PFSK-1 (cell line): ENCODE data around the gene RNF149.

Source experiments
- FOXP2 ChIP-seq: optimal IDR thresholded peaks from 2 replicates; pipeline ENCODE3; 2011; ENCODE audit warnings: borderline replicate concordance, control low read depth, inconsistent platforms; ENCODE audit not compliant: insufficient read depth; ENCODE audit errors: extremely low read length, extremely low read depth
- POLR2AphosphoS5 ChIP-seq: IDR thresholded peaks from 2 replicates; pipeline ENCODE4 v1.6.1; 2012; ENCODE audit warnings: low read depth, mild to moderate bottlenecking, control low read depth, low read length, moderate library complexity
- REST ChIP-seq, 2 experiments: IDR thresholded peaks; 2 replicates each; pipeline versions ENCODE4 v1.6.1 to v1.8.0; 2011 to 2012; ENCODE audit warnings: low read depth in 2 of 2, low read length in 2 of 2, control low read depth in 1 of 2, inconsistent platforms in 1 of 2, mild to moderate bottlenecking in 1 of 2, moderate library complexity in 1 of 2; ENCODE audit not compliant: insufficient read depth in 1 of 2
- SIN3A ChIP-seq: IDR thresholded peaks from 2 replicates; pipeline ENCODE4 v1.6.1; 2012; ENCODE audit warnings: mild to moderate bottlenecking, low read length, moderate library complexity, borderline replicate concordance; ENCODE audit not compliant: insufficient read depth
- TAF1 ChIP-seq: IDR thresholded peaks from 2 replicates; pipeline ENCODE4 v1.6.1; 2012; ENCODE audit warnings: low read length, control low read depth, borderline replicate concordance; ENCODE audit not compliant: insufficient read depth

The RNF149 gene

DNA sequence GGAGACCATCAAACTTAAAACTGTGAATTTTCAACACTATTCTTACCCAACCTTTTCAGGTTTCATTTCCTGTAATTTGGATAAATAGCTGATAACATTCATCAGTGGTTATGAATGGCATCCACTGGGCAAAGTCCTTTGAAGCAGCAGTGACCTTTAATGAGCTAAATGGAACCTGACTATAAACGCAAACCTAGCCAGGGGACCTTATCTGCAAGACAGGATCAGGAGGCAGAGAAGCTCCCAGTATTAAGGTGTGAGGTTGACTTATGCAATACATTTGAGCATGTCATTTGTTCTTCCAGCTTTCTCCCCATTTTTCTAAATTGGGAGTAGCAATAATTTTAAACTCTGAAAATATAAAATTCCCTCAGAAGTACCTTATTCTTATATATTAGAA, 40.4 kb upstream of the RNF149 start:
- no peak for TF ChIP-seq POLR2AphosphoS5
- no peak for TF ChIP-seq TAF1
- no peak for TF ChIP-seq FOXP2
- TF ChIP-seq SIN3A = no peak
- no peak for TF ChIP-seq REST (IDR thresholded peaks at IDR 0.05; ENCODE audit: insufficient read depth in 1 of 2, low read depth in 2 of 2, low read length in 2 of 2)

GRCh38 chr2:101346909-101347308, 38.4 kb upstream of the RNF149 start:
- no peak for TF ChIP-seq POLR2AphosphoS5
- TF ChIP-seq TAF1 = no peak
- no peak for TF ChIP-seq SIN3A
- TF ChIP-seq REST (IDR thresholded peaks at IDR 0.05; ENCODE audit: insufficient read depth in 1 of 2, low read depth in 2 of 2, low read length in 2 of 2) = no peak
- no peak for TF ChIP-seq FOXP2

GRCh38 chr2:101344137-101344536, 35.6 kb upstream of the RNF149 start:
- no peak for TF ChIP-seq TAF1
- TF ChIP-seq SIN3A = no peak
- no peak for TF ChIP-seq FOXP2
- TF ChIP-seq REST (IDR thresholded peaks at IDR 0.05; ENCODE audit: insufficient read depth in 1 of 2, low read depth in 2 of 2, low read length in 2 of 2) = no peak
- TF ChIP-seq POLR2AphosphoS5 = no peak

- TF ChIP-seq TAF1 (no peak), SIN3A (no peak)
Observed at GRCh38 chr2:101342625-101343008, 34.1 kb upstream of the RNF149 start.

DNA sequence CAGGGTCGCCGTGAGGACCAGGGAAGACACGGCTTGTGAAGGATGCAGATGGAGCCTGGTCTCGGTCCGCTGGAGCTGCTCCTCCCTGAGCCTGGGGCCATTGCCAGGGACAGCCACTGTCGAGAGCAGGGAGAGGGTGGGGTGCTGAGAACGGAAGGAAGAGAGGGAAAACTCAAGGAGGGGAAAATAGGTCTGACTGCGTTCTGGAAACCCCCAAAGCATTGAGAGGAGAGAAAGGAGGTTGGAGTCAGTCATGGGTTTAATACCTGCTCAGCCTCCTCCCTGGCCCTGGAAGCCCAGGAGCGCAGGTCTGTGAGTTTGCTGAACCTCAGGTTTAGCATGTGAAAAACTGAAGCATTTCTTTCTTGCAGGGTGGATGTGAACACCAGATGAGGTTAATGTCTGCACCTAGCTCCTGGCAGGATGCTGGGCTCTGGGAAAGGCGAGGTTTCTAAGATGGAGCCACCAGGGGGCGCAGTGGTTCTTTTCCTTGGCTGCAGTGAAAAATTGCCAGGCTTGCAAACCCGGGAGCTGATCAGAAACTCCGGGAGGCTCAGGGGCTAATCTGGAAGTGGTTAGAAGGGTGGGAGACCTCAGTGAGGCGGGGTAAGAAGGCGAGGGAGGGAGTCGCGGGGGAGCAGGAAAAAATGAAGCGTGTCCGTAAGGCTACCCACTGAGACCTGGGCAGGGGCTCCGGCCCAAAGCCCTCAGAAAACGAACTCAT, 33.6 kb upstream of the RNF149 start:
- no peak for TF ChIP-seq REST (IDR thresholded peaks at IDR 0.05; ENCODE audit: insufficient read depth in 1 of 2, low read depth in 2 of 2, low read length in 2 of 2)
- no peak for TF ChIP-seq TAF1
- no peak for TF ChIP-seq POLR2AphosphoS5
- no peak for TF ChIP-seq SIN3A
- no peak for TF ChIP-seq FOXP2
